Osteoblast (primary cell): ENCODE measurements around the gene LMNTD2. TPM values are rescaled to one million over a fixed set of nuclear protein-coding genes. Genes with fewer than 3 reads are reported as not detected.
A peak's percentile ranks its signal among the peaks of the same experiment; 100 is the strongest.

Source experiments
- DNase-seq: peaks from one replicate; pipeline ENCODE4 v3.0.0; 2011; ENCODE audit warnings: low spot score, mixed read lengths; ENCODE audit not compliant: insufficient read length; ENCODE audit errors: missing footprints
- H2AFZ ChIP-seq: 2 replicates; pipeline ENCODE4 v1.6.0; 2011; ENCODE audit warnings: mild to moderate bottlenecking, low read length
- H3K27ac ChIP-seq: 2 replicates; pipeline ENCODE4 v1.5.1; 2011; ENCODE audit warnings: mild to moderate bottlenecking, low read depth, low read length, moderate library complexity
- H3K27me3 ChIP-seq: 2 replicates; pipeline ENCODE4 v1.6.0; 2012; ENCODE audit warnings: mild to moderate bottlenecking, control low read depth, inconsistent platforms, low read length, moderate library complexity; ENCODE audit not compliant: insufficient read depth
- H3K36me3 ChIP-seq: 2 replicates; pipeline ENCODE4 v1.5.1; 2011; ENCODE audit warnings: mild to moderate bottlenecking, low read length, control low read depth, moderate library complexity; ENCODE audit not compliant: insufficient read depth
- H3K4me1 ChIP-seq: 2 replicates; pipeline ENCODE4 v1.5.1; 2011; ENCODE audit warnings: mild to moderate bottlenecking, low read length, control low read depth, moderate library complexity; ENCODE audit not compliant: insufficient read depth
- H3K4me2 ChIP-seq: 2 replicates; pipeline ENCODE4 v1.6.0; 2011; ENCODE audit warnings: mild to moderate bottlenecking, low read length; ENCODE audit not compliant: insufficient read depth
- H3K4me3 ChIP-seq: fragments of 200-600 bp; sonication (generic); 3 replicates; pipeline ENCODE4 v1.5.1; 2012; ENCODE audit warnings: mild to moderate bottlenecking, low read length, inconsistent platforms; ENCODE audit not compliant: insufficient read depth
- H3K79me2 ChIP-seq: 2 replicates; pipeline ENCODE4 v1.6.0; 2012; ENCODE audit warnings: mild to moderate bottlenecking, low read length, control low read depth, inconsistent platforms; ENCODE audit not compliant: insufficient read depth
- H3K9me3 ChIP-seq: 2 replicates; pipeline ENCODE4 v1.5.1; 2011; ENCODE audit warnings: low read depth, low read length, control low read depth
- H4K20me1 ChIP-seq: 2 replicates; pipeline ENCODE4 v1.6.0; 2012; ENCODE audit warnings: mild to moderate bottlenecking, low read length, control low read depth; ENCODE audit not compliant: insufficient read depth
- CTCF ChIP-seq: IDR thresholded peaks from 2 replicates; pipeline ENCODE4 v1.5.1; 2011; ENCODE audit warnings: mild to moderate bottlenecking, low read depth, low read length, moderate library complexity; ENCODE audit errors: extremely low read depth
- total RNA-seq: library from RNA; depleted of rRNA; stranded (reverse); fragments of >200 nt; gene quantifications from 2 replicates; pipeline ENCODE4 v1.2.3, GENCODE V29; 2012

LMNTD2 gene
- total RNA-seq, 1 donor = 0.36 TPM

GRCh38 chr11:607971-608659, 47.6 kb upstream of the LMNTD2 start:
- Histone ChIP-seq H3K4me1 (no peaks in the 10 kb centered on the region), H2AFZ (no peak overlapping the region), H3K79me2 (peaks cover 2% of the 10 kb centered on the region), H3K9me3 (no peaks in the 10 kb centered on the region), H4K20me1 (peaks cover 28% of the 10 kb centered on the region), H3K27ac (no peak overlapping the region), H3K4me3 (no peak overlapping the region), H3K36me3 (peaks cover 88% of the 10 kb centered on the region), H3K27me3 (no peaks in the 10 kb centered on the region), H3K4me2 (no peak overlapping the region)
- no peak for TF ChIP-seq CTCF
- no peak for DNase-seq

GRCh38 chr11:607020-607780, 46.7 kb upstream of the LMNTD2 start:
- no peak for DNase-seq
- TF ChIP-seq CTCF = no peak
- H3K27ac ChIP-seq = peak overlapping the region; percentile 31
- no peaks in the 10 kb centered on the region for H3K27me3 ChIP-seq
- H3K9me3 ChIP-seq = no peaks in the 10 kb centered on the region
- no peak overlapping the region for H3K4me2 ChIP-seq
- H2AFZ ChIP-seq = no peak overlapping the region
- H4K20me1 ChIP-seq = peaks cover 19% of the 10 kb centered on the region
- no peak overlapping the region for H3K4me3 ChIP-seq
- H3K36me3 ChIP-seq = peaks cover 88% of the 10 kb centered on the region
- no peaks in the 10 kb centered on the region for H3K4me1 ChIP-seq
- H3K79me2 ChIP-seq = peaks cover 4% of the 10 kb centered on the region

- Histone ChIP-seq H3K4me2 (no peak overlapping the region), H3K27me3 (no peaks in the 10 kb centered on the region), H3K4me1 (no peaks in the 10 kb centered on the region), H3K9me3 (no peaks in the 10 kb centered on the region), H2AFZ (no peak overlapping the region), H3K27ac (peak overlapping the region; percentile 31), H4K20me1 (peaks cover 16% of the 10 kb centered on the region), H3K79me2 (peaks cover 4% of the 10 kb centered on the region), H3K36me3 (peaks cover 89% of the 10 kb centered on the region), H3K4me3 (no peak overlapping the region)
- TF ChIP-seq CTCF = no peak
- DNase-seq = peak; percentile 98
Observed at GRCh38 chr11:606245-606644, 45.7 kb upstream of the LMNTD2 start.

- no peaks in the 10 kb centered on the region for H3K4me1 ChIP-seq
- H3K9me3 ChIP-seq = no peaks in the 10 kb centered on the region
- DNase-seq = no peak
- peaks cover 4% of the 10 kb centered on the region for H3K79me2 ChIP-seq
- H3K27ac ChIP-seq = no peak overlapping the region
- no peaks in the 10 kb centered on the region for H3K27me3 ChIP-seq
- no peak for TF ChIP-seq CTCF
- peaks cover 85% of the 10 kb centered on the region for H3K36me3 ChIP-seq
- H4K20me1 ChIP-seq = peaks cover 11% of the 10 kb centered on the region
- no peak overlapping the region for H3K4me3 ChIP-seq
- H3K4me2 ChIP-seq = no peak overlapping the region
- no peak overlapping the region for H2AFZ ChIP-seq
Observed at GRCh38 chr11:605286-606129, 45.0 kb upstream of the LMNTD2 start.
